ENCODE results near the gene RAD17.
A peak's percentile ranks its signal among the peaks of the same experiment; 100 is the strongest.

The RAD17 gene

GRCh38 chr5:69364850-69365249 lies 4.8 kb upstream of the RAD17 start:
- no peak overlapping the region for H3K27ac ChIP-seq
- no peak; the same call in 1 of the 2 replicates for TF ChIP-seq CTCF (IDR thresholded peaks at IDR 0.05)

- no peak for TF ChIP-seq CTCF (IDR thresholded peaks at IDR 0.05)
- no peak for TF ChIP-seq ZFX (IDR thresholded peaks at IDR 0.05; ENCODE audit: borderline replicate concordance)
- H3K27ac ChIP-seq: peak overlapping the region; percentile 91
These were observed 1.8 kb upstream of the RAD17 start for GRCh38 chr5:69367697-69368279.

- peak overlapping the region; percentile 91 for H3K27ac ChIP-seq
- TF ChIP-seq CTCF (IDR thresholded peaks at IDR 0.05): no peak
- TF ChIP-seq ZFX (IDR thresholded peaks at IDR 0.05; ENCODE audit: borderline replicate concordance): no peak
These were observed 919 bp upstream of the RAD17 start for GRCh38 chr5:69368458-69369339.

- H3K27ac ChIP-seq: peak overlapping the region; percentile 91
These were observed 717 bp downstream of the RAD17 start for GRCh38 chr5:69370335-69370734.

- no peak for TF ChIP-seq CTCF (IDR thresholded peaks at IDR 0.05)
- H3K27ac ChIP-seq: no peak overlapping the region
These were observed 2.8 kb downstream of the RAD17 start for GRCh38 chr5:69372394-69372793.

GRCh38 chr5:69374911-69375446 lies 5.4 kb downstream of the RAD17 start:
- TF ChIP-seq ZFX (IDR thresholded peaks at IDR 0.05; ENCODE audit: borderline replicate concordance) (no peak), CTCF (IDR thresholded peaks at IDR 0.05) (no peak)
- no peak overlapping the region for H3K27ac ChIP-seq

GRCh38 chr5:69378376-69378775 lies 8.8 kb downstream of the RAD17 start:
- no peak for TF ChIP-seq ZFX (IDR thresholded peaks at IDR 0.05; ENCODE audit: borderline replicate concordance)
- no peak for TF ChIP-seq CTCF (IDR thresholded peaks at IDR 0.05)
- H3K27ac ChIP-seq: no peak overlapping the region

Data from 22Rv1 (cell line).